GM19099 (cell line): ENCODE results near the gene MICALL2.

Experiments used
- POLR2A ChIP-seq: IDR thresholded peaks from 3 replicates; pipeline ENCODE4 v1.6.1; 2011; ENCODE audit warnings: low read depth; ENCODE audit not compliant: insufficient read length; ENCODE audit errors: extremely low read depth

MICALL2 gene

DNA sequence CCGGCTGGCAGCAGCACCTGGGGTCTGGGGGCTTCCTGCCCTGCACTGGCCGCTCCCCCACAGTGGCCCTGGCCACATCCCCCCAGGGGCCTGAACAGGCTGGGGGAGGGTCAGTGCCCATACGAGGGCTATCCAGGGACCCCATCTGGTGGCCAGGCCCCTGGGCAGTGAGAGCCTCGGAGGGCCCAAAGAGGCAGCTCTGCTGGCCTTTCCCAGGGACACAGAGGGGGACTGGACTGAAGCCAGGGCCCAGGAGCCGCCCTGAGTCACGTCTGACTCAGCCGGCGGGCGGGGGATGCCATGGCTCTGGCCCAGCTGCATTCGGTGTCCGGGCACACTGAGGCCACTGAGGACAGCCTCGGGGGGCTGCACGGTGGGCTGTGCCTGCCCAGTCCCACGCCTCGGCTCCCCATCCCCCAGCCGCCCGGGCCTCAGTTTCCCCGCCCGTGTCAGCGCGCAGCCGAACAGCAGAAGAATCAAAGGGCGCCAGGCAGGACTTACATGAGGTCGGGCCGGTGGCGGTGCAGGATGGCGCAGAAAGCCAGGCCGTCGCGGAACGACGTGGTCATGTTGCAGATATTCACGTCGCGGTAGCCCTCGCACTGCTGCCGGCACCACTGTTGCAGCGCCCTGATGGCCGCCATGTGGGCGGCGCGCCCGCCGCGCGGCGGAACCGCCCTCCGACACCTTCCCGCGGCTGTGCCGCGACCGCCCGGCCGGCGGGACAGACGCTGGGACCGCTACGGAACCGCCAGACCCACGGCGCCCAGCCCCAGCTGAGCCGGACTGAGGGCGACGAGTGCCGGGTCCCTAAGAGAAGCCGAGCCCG, at the start of gene MICALL2:
TSS of gene MICALL2 (minus strand) at position 788 of the 829 bp plus-strand sequence. CDS start at position 644, 144 bp downstream.
- TF ChIP-seq POLR2A = peak; percentile 55

DNA sequence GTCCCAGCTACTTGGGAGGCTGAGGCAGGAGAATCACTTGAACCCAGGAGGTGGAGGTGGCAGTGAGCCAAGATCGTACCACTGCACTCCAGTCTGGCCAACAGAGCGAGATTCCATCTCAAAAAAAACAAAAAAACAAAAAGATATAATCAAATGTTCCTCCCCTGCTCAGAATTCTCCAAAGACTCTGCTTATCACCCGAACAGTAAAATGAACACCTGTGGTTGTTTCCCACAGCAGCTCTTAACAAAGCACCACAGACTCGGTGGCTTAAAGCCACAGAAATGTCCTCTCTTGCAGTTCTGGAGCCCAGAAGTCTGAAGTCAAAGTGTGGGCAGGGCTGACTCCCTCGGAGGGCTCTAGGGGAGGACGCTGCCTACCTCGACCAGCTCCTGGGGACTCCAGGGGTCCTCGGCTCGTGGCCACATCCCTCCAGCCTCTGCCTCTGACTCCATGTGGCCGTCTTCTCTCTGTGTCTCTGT, 49.0 kb upstream of the MICALL2 start:
- no peak for TF ChIP-seq POLR2A

GRCh38 chr7:1505731-1506550, 46.7 kb upstream of the MICALL2 start:
- TF ChIP-seq POLR2A = no peak

- peak; percentile 84 for TF ChIP-seq POLR2A
Observed at GRCh38 chr7:1503816-1504775, 44.8 kb upstream of the MICALL2 start, which contains the start of gene INTS1. TSS of gene INTS1 (minus strand) at chr7:1504389. CDS start at chr7:1503960, 429 bp downstream.

DNA sequence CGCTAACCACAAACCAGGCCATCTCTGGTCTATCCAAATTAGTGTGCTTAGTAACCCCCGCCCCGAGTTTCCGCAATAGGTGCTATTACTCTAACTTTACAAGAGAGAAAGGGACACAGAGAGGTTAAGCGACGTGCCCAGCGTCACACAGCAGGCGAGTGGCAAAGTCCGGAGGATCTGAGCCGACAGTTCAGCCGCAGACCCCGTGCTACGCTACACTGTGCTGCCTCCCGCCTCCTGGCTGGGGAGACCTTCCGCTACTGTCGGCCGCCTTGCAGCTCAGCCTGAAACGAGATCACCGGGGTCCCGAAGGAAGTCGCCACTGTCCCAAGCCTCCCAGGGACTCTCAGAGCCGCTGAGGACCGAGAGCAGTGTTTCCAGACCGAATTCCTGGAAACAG, 44.1 kb upstream of the MICALL2 start:
- no peak for TF ChIP-seq POLR2A

DNA sequence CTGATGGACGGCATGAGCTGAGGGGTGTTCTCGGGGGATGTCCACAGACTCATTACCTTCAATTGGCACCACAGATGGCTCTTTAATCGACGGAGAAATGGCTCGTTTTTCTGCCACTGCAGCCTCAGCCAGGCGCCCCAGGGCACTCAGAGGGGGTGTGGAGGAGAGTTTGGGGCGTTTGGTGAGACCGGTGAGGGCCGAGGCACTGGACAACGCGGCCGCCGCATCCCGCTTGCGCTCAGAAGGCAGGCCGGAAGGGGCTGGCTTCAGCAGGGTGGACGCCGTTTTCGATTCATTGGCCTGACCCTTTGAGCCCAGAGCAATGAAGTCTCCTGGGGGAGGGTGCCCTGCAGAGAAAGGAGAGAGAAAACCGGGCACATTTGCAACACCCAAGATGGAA, 43.6 kb upstream of the MICALL2 start:
- TF ChIP-seq POLR2A = no peak

DNA sequence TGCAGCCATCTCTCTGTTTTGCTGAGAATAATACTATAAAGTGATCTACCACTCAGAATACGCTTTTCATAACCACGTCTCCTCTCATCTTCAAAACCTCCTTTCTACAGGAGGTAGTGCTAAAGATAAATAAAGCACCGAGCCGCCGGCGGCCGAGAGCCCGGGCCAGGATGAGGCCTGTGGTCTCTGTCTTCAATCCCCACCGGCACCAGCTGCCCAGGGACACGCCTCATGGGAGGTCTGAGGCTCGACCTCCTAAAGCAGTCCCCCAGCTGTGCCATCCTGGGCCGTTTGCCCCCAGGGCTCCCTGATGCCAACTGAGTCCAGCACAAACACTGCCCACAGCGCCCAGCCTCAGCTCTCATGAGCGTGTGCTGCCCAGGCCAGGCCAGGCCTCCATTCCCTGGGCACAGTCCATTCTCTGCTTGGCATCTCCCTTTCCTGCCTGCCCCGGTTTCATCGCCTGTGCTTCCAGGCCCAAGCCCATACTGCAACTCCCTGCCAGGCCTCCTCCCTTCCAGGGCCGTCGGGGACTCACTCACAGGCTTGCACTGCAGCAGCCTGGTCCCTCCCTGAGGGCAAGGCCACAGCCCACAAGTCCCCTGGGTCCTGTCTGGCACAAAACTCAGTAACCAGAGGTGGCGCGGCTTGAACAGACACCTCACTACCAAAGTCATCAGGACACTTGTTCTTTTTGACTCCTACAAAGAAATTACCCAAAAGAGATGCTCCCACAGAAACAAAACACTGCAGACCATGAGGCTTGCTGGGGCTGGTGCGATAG, 42.4 kb upstream of the MICALL2 start:
- TF ChIP-seq POLR2A = no peak

GRCh38 chr7:1500064-1500807, 41.0 kb upstream of the MICALL2 start:
- no peak for TF ChIP-seq POLR2A

DNA sequence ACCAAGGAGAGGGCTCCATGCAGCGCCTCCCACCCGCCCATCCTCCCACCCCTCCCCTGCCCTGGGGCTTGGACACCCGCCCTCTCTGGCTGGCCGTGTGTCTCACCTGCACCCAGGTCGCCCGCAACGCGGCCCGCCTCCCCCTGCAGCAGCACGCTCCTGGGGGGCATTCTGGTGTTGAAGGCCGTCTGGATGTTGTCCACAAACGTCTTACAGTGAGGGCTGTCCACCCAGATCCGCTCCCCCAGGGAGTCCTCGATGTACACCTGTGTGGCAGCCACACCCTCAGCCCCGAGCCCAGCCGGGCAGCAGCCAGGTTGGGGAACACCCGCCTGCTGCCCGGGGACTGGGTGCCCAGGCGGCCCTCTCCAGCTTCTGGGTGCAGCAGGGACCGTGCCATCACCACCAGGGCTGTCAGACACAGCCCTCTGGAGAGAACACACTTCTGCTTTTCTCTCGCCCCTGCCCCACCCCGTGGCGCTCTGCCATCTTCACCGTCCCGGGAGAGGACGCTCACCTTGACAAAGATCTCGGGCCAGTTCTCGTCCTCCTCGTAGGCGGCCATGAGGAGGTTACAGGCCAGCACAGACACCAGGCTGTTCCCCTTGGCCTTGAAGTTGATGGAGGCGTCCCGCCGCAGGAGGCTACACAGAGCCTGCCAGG, 40.2 kb upstream of the MICALL2 start:
- no peak for TF ChIP-seq POLR2A

GRCh38 chr7:1498370-1499305, 39.4 kb upstream of the MICALL2 start:
- TF ChIP-seq POLR2A = no peak

GRCh38 chr7:1497293-1497927, 38.1 kb upstream of the MICALL2 start:
- no peak for TF ChIP-seq POLR2A
